NCI-H1694 (cell line): ENCODE data around the gene BCL7A.

Experiments
- DNase-seq: peaks from one replicate; lab custom pipeline; 2025; lab: John Stamatoyannopoulos, UW

The BCL7A gene

GRCh38 chr12:122078141-122079032, 56.7 kb downstream of the BCL7A start, which contains the start of gene MLXIP:
Gene MLXIP, plus strand, starts transcription at chr12:122078756. Its CDS starts 98 bp downstream, at chr12:122078854.
- DNase-seq: peak; percentile 60

- no peak for DNase-seq
Observed at GRCh38 chr12:122079033-122079531, 57.4 kb downstream of the BCL7A start.

GRCh38 chr12:122079532-122080081, 57.9 kb downstream of the BCL7A start:
- DNase-seq: no peak

- no peak for DNase-seq
Observed at GRCh38 chr12:122080149-122081082, 58.7 kb downstream of the BCL7A start.

- no peak for DNase-seq
Observed at GRCh38 chr12:122081083-122081696, 59.5 kb downstream of the BCL7A start.

GRCh38 chr12:122081697-122082221, 60.1 kb downstream of the BCL7A start:
- no peak for DNase-seq

- no peak for DNase-seq
Observed at GRCh38 chr12:122082621-122083356, 61.1 kb downstream of the BCL7A start.

GRCh38 chr12:122084857-122085405, 63.2 kb downstream of the BCL7A start:
- DNase-seq: no peak

GRCh38 chr12:122085591-122085990, 63.9 kb downstream of the BCL7A start:
- no peak for DNase-seq

GRCh38 chr12:122086116-122086515, 64.4 kb downstream of the BCL7A start:
- DNase-seq: no peak

GRCh38 chr12:122086641-122087285, 65.1 kb downstream of the BCL7A start:
- DNase-seq: no peak

GRCh38 chr12:122087431-122088178, 65.9 kb downstream of the BCL7A start:
- no peak for DNase-seq

- no peak for DNase-seq
Observed at GRCh38 chr12:122088179-122088810, 66.6 kb downstream of the BCL7A start.

- DNase-seq: no peak
Observed at GRCh38 chr12:122089077-122089476, 67.4 kb downstream of the BCL7A start.

GRCh38 chr12:122090759-122091515, 69.3 kb downstream of the BCL7A start:
- DNase-seq: no peak

- DNase-seq: no peak
Observed at GRCh38 chr12:122093098-122093883, 71.6 kb downstream of the BCL7A start.

GRCh38 chr12:122094137-122094734, 72.6 kb downstream of the BCL7A start:
- no peak for DNase-seq
